Stomach (tissue), 4 donors: Measurements from ENCODE around the gene POGK.

Experiments
- CTCF ChIP-seq, 7 experiments: fragments of 450-650 bp in 4 of 7; fragments of 200-600 bp in 3 of 7; sonication (generic) in 3 of 7; IDR thresholded peaks; one replicate each; pipeline ENCODE4 v1.5.1; 2016 to 2019; ENCODE audit warnings: antibody characterized with exemption in 7 of 7, control low read depth in 2 of 7, mild to moderate bottlenecking in 1 of 7
- EP300 ChIP-seq: sonication (generic); formaldehyde crosslinking; IDR thresholded peaks from one replicate; pipeline ENCODE4 v1.6.1; 2017; ENCODE audit warnings: antibody characterized with exemption
- POLR2A ChIP-seq, 4 donors: fragments of 450-650 bp; IDR thresholded peaks; one replicate each; pipeline ENCODE4 v1.6.1; 2016; ENCODE audit warnings: antibody characterized with exemption in 4 of 4, control low read depth in 2 of 4, mild to moderate bottlenecking in 1 of 4, moderate library complexity in 1 of 4

- no peak for TF ChIP-seq POLR2A (IDR thresholded peaks at IDR 0.05)
- no peak for TF ChIP-seq CTCF (IDR thresholded peaks at IDR 0.05)
- no peak for TF ChIP-seq EP300
Observed at GRCh38 chr1:166865926-166866325, 26.7 kb downstream of the POGK start.
